IMR-90 (cell line): ENCODE results near the gene TGFB1. TPM values are rescaled to one million over a fixed set of nuclear protein-coding genes. Genes with fewer than 3 reads are reported as not detected.
A peak's percentile ranks its signal among the peaks of the same experiment; 100 is the strongest.

Experiments
- ATAC-seq: fragments of 200-7000 bp; cut with Tn5 transposase; 2 replicates; pipeline ENCODE4 v1.9.1; 2020; ENCODE audit warnings: low read depth, mild to moderate bottlenecking, moderate library complexity
- BruUV-seq: library from RNA; stranded (reverse); fragments of 400-500 nt; replicated peaks from 2 replicates; lab custom pipeline; 2021; lab: Mats Ljungman, UMichigan
- CTCF ChIA-PET: fragments of 300-600 bp; formaldehyde crosslinking; extraction: SDS; loops from one replicate; lab custom pipeline; 2021; ENCODE audit warnings: antibody characterized with exemption; lab: Yijun Ruan, JAX
- POLR2A ChIA-PET: fragments of 300-600 bp; sonication (Branson Sonifier 250); formaldehyde crosslinking; loops from one replicate; lab custom pipeline; 2022; ENCODE audit warnings: antibody characterized with exemption; ENCODE audit not compliant: unreplicated experiment; lab: Charles Lee
- DNase-seq: peaks from one replicate; pipeline ENCODE4 v3.0.0; 2013
- H2AFZ ChIP-seq: replicated peaks from 2 replicates; pipeline ENCODE3; 2013; ENCODE audit warnings: low read length, mild to moderate bottlenecking; ENCODE audit not compliant: poor library complexity
- H2AK5ac ChIP-seq: 2 replicates; pipeline ENCODE4 v1.6.1; 2013; ENCODE audit warnings: low read depth, low read length, inconsistent platforms
- H2AK9ac ChIP-seq: replicated peaks from 2 replicates; pipeline ENCODE3; 2013; ENCODE audit warnings: mild to moderate bottlenecking, low read depth, low read length, moderate library complexity; ENCODE audit not compliant: poor library complexity
- H2BK120ac ChIP-seq: 2 replicates; pipeline ENCODE4 v1.6.1; 2013; ENCODE audit warnings: low read depth, low read length, inconsistent platforms
- H2BK15ac ChIP-seq: 3 replicates; pipeline ENCODE4 v1.6.1; 2013; ENCODE audit warnings: low read depth, low read length, inconsistent platforms
- H2BK20ac ChIP-seq: 2 replicates; pipeline ENCODE4 v1.6.1; 2013; ENCODE audit warnings: low read depth, mild to moderate bottlenecking, inconsistent platforms, low read length, moderate library complexity
- H2BK5ac ChIP-seq: 2 replicates; pipeline ENCODE4 v1.6.1; 2013; ENCODE audit warnings: mild to moderate bottlenecking, low read depth, low read length, inconsistent platforms; ENCODE audit not compliant: poor library complexity, severe bottlenecking
- H3K14ac ChIP-seq: replicated peaks from 2 replicates; pipeline ENCODE4 v1.6.1; 2013; ENCODE audit warnings: low read depth, low read length, inconsistent platforms
- H3K18ac ChIP-seq: 2 replicates; pipeline ENCODE4 v1.6.1; 2013; ENCODE audit warnings: low read depth, low read length, control low read depth
- H3K23ac ChIP-seq: 2 replicates; pipeline ENCODE4 v1.6.1; 2013; ENCODE audit warnings: low read depth, low read length, inconsistent platforms
- H3K27ac ChIP-seq: 2 replicates; pipeline ENCODE4 v1.5.1; 2013; ENCODE audit warnings: mild to moderate bottlenecking, control low read depth, low read length; ENCODE audit not compliant: insufficient read depth
- H3K27me3 ChIP-seq: 2 replicates; pipeline ENCODE4 v1.6.1; 2013; ENCODE audit warnings: low read length; ENCODE audit not compliant: control insufficient read depth, insufficient read depth
- H3K36me3 ChIP-seq: 2 replicates; pipeline ENCODE4 v1.6.1; 2013; ENCODE audit warnings: low read length, mixed read lengths; ENCODE audit not compliant: control insufficient read depth, insufficient read depth
- H3K4ac ChIP-seq: 2 replicates; pipeline ENCODE4 v1.6.1; 2013; ENCODE audit warnings: low read depth, low read length, inconsistent platforms
- H3K4me1 ChIP-seq: 2 replicates; pipeline ENCODE4 v1.6.1; 2013; ENCODE audit warnings: low read length, mixed read lengths; ENCODE audit not compliant: control insufficient read depth, insufficient read depth
- H3K4me2 ChIP-seq: 2 replicates; pipeline ENCODE4 v1.6.1; 2013; ENCODE audit warnings: low read depth, mild to moderate bottlenecking, control low read depth, low read length, moderate library complexity
- H3K4me3 ChIP-seq: 2 replicates; pipeline ENCODE4 v1.5.1; 2013; ENCODE audit warnings: low read depth, mild to moderate bottlenecking, control low read depth, low read length, moderate library complexity; ENCODE audit not compliant: insufficient read depth
- H3K56ac ChIP-seq: 2 replicates; pipeline ENCODE4 v1.6.1; 2013; ENCODE audit warnings: low read length, inconsistent platforms; ENCODE audit not compliant: insufficient read depth; ENCODE audit errors: extremely low read depth
- H3K79me1 ChIP-seq, 2 experiments: 2 replicates each; pipeline ENCODE4 v1.6.1; 2013; ENCODE audit warnings: low read length in 2 of 2, inconsistent platforms in 1 of 2, low read depth in 1 of 2
- H3K9ac ChIP-seq: 2 replicates; pipeline ENCODE4 v1.6.1; 2013; ENCODE audit warnings: low read depth, low read length, control low read depth
- H3K9me1 ChIP-seq: 2 replicates; pipeline ENCODE4 v1.6.1; 2013; ENCODE audit warnings: low read length, inconsistent platforms; ENCODE audit not compliant: insufficient read depth
- H3K9me3 ChIP-seq: 2 replicates; pipeline ENCODE4 v1.6.1; 2013; ENCODE audit warnings: low read length; ENCODE audit not compliant: control insufficient read depth, insufficient read depth
- H4K20me1 ChIP-seq: 2 replicates; pipeline ENCODE4 v1.6.1; 2013; ENCODE audit warnings: low read length, inconsistent platforms; ENCODE audit not compliant: insufficient read depth
- H4K5ac ChIP-seq: 2 replicates; pipeline ENCODE4 v1.6.1; 2013; ENCODE audit warnings: mild to moderate bottlenecking, low read depth, low read length, control low read depth
- H4K8ac ChIP-seq, 2 experiments: 2 replicates each; pipeline ENCODE4 v1.6.1; 2013; ENCODE audit warnings: low read depth in 2 of 2, low read length in 2 of 2, control low read depth in 1 of 2, inconsistent platforms in 1 of 2
- H4K91ac ChIP-seq: 2 replicates; pipeline ENCODE4 v1.6.1; 2013; ENCODE audit warnings: low read depth, low read length, inconsistent platforms; ENCODE audit not compliant: insufficient read depth
- CHD1 ChIP-seq: IDR thresholded peaks from 2 replicates; pipeline ENCODE4 v1.6.1; 2012; ENCODE audit warnings: low read depth, low read length, improper control_type of control experiment
- CTCF ChIP-seq: conservative IDR thresholded peaks from 2 replicates; pipeline ENCODE4 v1.5.1; 2012; ENCODE audit warnings: mild to moderate bottlenecking, low read depth, low read length, improper control_type of control experiment
- FOS ChIP-seq: fragments of 150-350 bp; IDR thresholded peaks from 2 replicates; pipeline ENCODE4 v1.6.1; 2016; ENCODE audit warnings: low read depth, low read length
- MAZ ChIP-seq: IDR thresholded peaks from 2 replicates; pipeline ENCODE4 v1.6.1; 2012; ENCODE audit warnings: low read depth, mild to moderate bottlenecking, low read length, improper control_type of control experiment, moderate library complexity, borderline replicate concordance
- MXI1 ChIP-seq: IDR thresholded peaks from 2 replicates; pipeline ENCODE4 v1.6.1; 2012; ENCODE audit warnings: low read depth, mild to moderate bottlenecking, low read length, moderate library complexity, borderline replicate concordance
- NFE2L2 ChIP-seq: fragments of 150-350 bp; IDR thresholded peaks from 2 replicates; pipeline ENCODE4 v1.6.1; 2016; ENCODE audit warnings: low read depth, mild to moderate bottlenecking, low read length
- RAD21 ChIP-seq: IDR thresholded peaks from 2 replicates; pipeline ENCODE4 v1.6.1; 2012; ENCODE audit warnings: low read length, improper control_type of control experiment
- WGBS, 2 experiments: methylation state at CpG; one replicate each; pipeline versions ENCODE4 v1.1.5 to v1.1.7; 2013; ENCODE audit warnings: missing lambda C conversion rate in 2 of 2; ENCODE audit not compliant: insufficient read length in 1 of 2; ENCODE audit errors: extremely low coverage in 2 of 2; 5-methylcytosine and 5-hydroxymethylcytosine counted together
- dilution Hi-C: fragments of 300-500 bp; cut with HindIII; formaldehyde crosslinking; loops from one replicate; pipeline ENCODE4 v1.14.3; 2018; ENCODE audit warnings: low sequenced_read_pairs; ENCODE audit not compliant: unreplicated experiment
- in situ Hi-C: fragments of 300-500 bp; cut with MboI; formaldehyde crosslinking; loops from 3 replicates; pipeline ENCODE4 v1.14.3; 2019; ENCODE audit warnings: low sequenced_read_pairs, inconsistent platforms, mixed read lengths
- intact Hi-C: fragments of 100-400 bp; cut with micrococcal nuclease; formaldehyde crosslinking; loops from 2 replicates; pipeline ENCODE4 v1.10.0; 2022
- polyA plus RNA-seq, 3 experiments: library from polyadenylated mRNA; depleted of rRNA; stranded (reverse); fragments of >200 nt; gene quantifications; 2 replicates each; pipeline ENCODE4 v1.2.3, GENCODE V29; 2012; ENCODE audit warnings: low replicate concordance in 1 of 3
- total RNA-seq: library from RNA; depleted of rRNA; stranded (reverse); fragments of >200 nt; gene quantifications from 2 replicates; pipeline ENCODE4 v1.2.3, GENCODE V29; 2012
- TF ChIP-seq, protein P1 (sequence below): fragments of 150-350 bp; IDR thresholded peaks from 2 replicates; pipeline ENCODE4 v1.6.1; 2017; ENCODE audit warnings: mild to moderate bottlenecking, antibody characterized with exemption, low read length, low read depth

TGFB1 gene
- total and polyA plus RNA-seq, 2 of the 4 experiments (the other 2 are of a cell fraction), result 3.2 to 26.7 TPM

DNA sequence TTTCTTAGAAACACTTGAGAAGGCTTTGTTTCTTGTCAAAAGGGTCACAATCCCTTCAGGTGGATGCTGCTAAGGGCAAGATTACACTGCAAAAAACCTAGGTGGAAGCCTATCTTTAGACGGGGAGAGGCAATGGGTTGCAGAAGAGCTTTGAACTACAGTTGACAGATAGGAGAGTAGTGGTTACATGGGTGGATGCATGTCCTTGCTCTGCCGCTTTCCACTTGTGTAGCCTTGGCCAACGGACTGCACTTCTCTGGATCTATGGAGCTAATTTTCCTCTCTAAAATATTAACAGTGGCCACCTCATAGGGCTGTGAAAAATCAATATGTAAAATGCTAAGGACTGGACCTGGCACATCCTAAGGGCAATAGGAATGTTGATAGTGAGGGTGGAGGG lies 44.9 kb upstream of the TGFB1 start:
- POLR2A ChIA-PET, result no interaction called here
- Histone ChIP-seq H2BK15ac (no peak overlapping the region), H3K27me3 (no peaks in the 10 kb centered on the region), H3K23ac (no peak overlapping the region), H3K36me3 (0 out of 2 replicates have a peak, but pooled peaks cover 5% of the 10 kb centered on the region), H3K9ac (peak overlapping the region; percentile 81), H2AK9ac (peak overlapping the region; percentile 42), H2BK120ac (no peak overlapping the region), H3K4ac (no peak overlapping the region), H2AFZ (no peak overlapping the region), H2BK20ac (no peak overlapping the region), H4K20me1 (no peaks in the 10 kb centered on the region), H3K4me1 (peaks cover 4% of the 10 kb centered on the region; the same call in 1 of the 2 replicates), H3K18ac (no peak overlapping the region), H3K9me3 (no peaks in the 10 kb centered on the region), H3K9me1 (peaks cover 11% of the 10 kb centered on the region; the same call in 1 of the 2 replicates), H3K4me2 (peak overlapping the region; percentile 94), H2BK5ac (no peak overlapping the region), H4K5ac (no peak overlapping the region), H3K27ac (no peak overlapping the region), H4K8ac (no peak overlapping the region), H3K79me1 (peaks cover 18 to 36% of the 10 kb centered on the region in 2 experiments), H4K91ac (no peak overlapping the region), H3K56ac (no peak overlapping the region; the same call in 1 of the 2 replicates), H3K4me3 (peak overlapping the region; percentile 79; the same call in 1 of the 2 replicates), H3K14ac (no peak overlapping the region), H2AK5ac (no peak overlapping the region)
- in situ Hi-C loops (no loop called here), dilution Hi-C loops (no loop called here), intact Hi-C loops (loop anchor here (5.0 kb wide), 1 partner anchor 46 kb away; the partner anchor contains the start of gene TGFB1)
- BruUV-seq, result no TSS peak
- ATAC-seq (no peak), DNase-seq (no peak)
- no CpG with 5 or more reads among the region's 3 CpGs for WGBS, 2 experiments
- CTCF ChIA-PET, result no interaction called here
- TF ChIP-seq RAD21 (no peak), CTCF (no peak), MXI1 (no peak), CHD1 (no peak), FOS (no peak), MAZ (no peak), NFE2L2 (no peak)
- TF ChIP-seq, protein P1, sequence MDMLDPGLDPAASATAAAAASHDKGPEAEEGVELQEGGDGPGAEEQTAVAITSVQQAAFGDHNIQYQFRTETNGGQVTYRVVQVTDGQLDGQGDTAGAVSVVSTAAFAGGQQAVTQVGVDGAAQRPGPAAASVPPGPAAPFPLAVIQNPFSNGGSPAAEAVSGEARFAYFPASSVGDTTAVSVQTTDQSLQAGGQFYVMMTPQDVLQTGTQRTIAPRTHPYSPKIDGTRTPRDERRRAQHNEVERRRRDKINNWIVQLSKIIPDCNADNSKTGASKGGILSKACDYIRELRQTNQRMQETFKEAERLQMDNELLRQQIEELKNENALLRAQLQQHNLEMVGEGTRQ, result no peak
